Heart left ventricle (tissue), 16 donors: ENCODE data around the gene ANAPC5. TPM values are rescaled to one million over a fixed set of nuclear protein-coding genes. Genes with fewer than 3 reads are reported as not detected.

Experiments used
- ATAC-seq, 4 donors: fragments of 200-7000 bp; cut with Tn5 transposase; one replicate each; pipeline ENCODE4 v1.9.1; 2020 to 2022; ENCODE audit warnings: moderate library complexity in 4 of 4, mild to moderate bottlenecking in 3 of 4, moderate number of reproducible peaks in 1 of 4
- DNase-seq, 5 donors: peaks; one replicate each; pipeline ENCODE4 v3.0.0-alpha.2; 2020
- H3K27ac ChIP-seq, 12 donors: fragments of 200-600 bp; sonication (generic) in 4 of 12; one replicate each; pipeline versions ENCODE4 v1.5.0 to v1.8.0; 2016 to 2022; ENCODE audit warnings: mild to moderate bottlenecking in 2 of 12
- H3K27me3 ChIP-seq, 9 donors: fragments of 200-600 bp; sonication (generic) in 2 of 9; one replicate each; pipeline versions ENCODE4 v1.5.1 to v1.8.0; 2016 to 2022; ENCODE audit warnings: mild to moderate bottlenecking in 3 of 9
- H3K36me3 ChIP-seq, 9 donors: fragments of 200-600 bp; sonication (generic) in 2 of 9; one replicate each; pipeline versions ENCODE4 v1.5.0 to v1.8.0; 2018 to 2022; ENCODE audit warnings: mild to moderate bottlenecking in 2 of 9
- H3K4me1 ChIP-seq, 12 donors: fragments of 200-600 bp; sonication (generic) in 4 of 12; one replicate each; pipeline versions ENCODE4 v1.5.0 to v1.8.0; 2016 to 2022; ENCODE audit warnings: mild to moderate bottlenecking in 3 of 12
- H3K4me3 ChIP-seq, 12 donors: fragments of 200-600 bp; sonication (generic) in 4 of 12; one replicate each; pipeline versions ENCODE4 v1.5.0 to v1.8.0; 2017 to 2022; ENCODE audit warnings: mild to moderate bottlenecking in 9 of 12, moderate library complexity in 4 of 12
- H3K9me3 ChIP-seq, 12 donors: fragments of 200-600 bp; sonication (generic) in 4 of 12; one replicate each; pipeline versions ENCODE4 v1.5.0 to v1.8.0; 2016 to 2022; ENCODE audit warnings: mild to moderate bottlenecking in 1 of 12
- CTCF ChIP-seq, 12 donors: fragments of 200-600 bp; sonication (generic) in 4 of 12; IDR thresholded peaks; one replicate each; pipeline versions ENCODE4 v1.5.0 to v1.8.0; 2018 to 2022; ENCODE audit warnings: antibody characterized with exemption in 12 of 12, mild to moderate bottlenecking in 5 of 12
- POLR2A ChIP-seq, 2 donors: fragments of 450-650 bp; IDR thresholded peaks; one replicate each; pipeline ENCODE4 v1.6.1; 2017; ENCODE audit warnings: antibody characterized with exemption in 2 of 2, mild to moderate bottlenecking in 2 of 2, moderate library complexity in 2 of 2
- WGBS, 4 donors: extraction: QIAGEN DNeasy Blood & Tissue Kit in 2 of 4; methylation state at CpG; one replicate each; pipeline versions ENCODE4 v1.1.5 to v1.1.7; 2013 to 2018; 5-methylcytosine and 5-hydroxymethylcytosine counted together
- intact Hi-C, 10 donors: fragments of 100-400 bp; cut with DNase I; formaldehyde crosslinking; loops; one replicate each; pipeline versions ENCODE4 v1.11.1 to v1.14.2; 2022
- polyA plus RNA-seq, 2 donors: library from polyadenylated mRNA; stranded (reverse); fragments of 200-250 nt; gene quantifications; one replicate each; pipeline ENCODE4 v1.2.3, GENCODE V29; 2013
- total RNA-seq, 9 donors: library from RNA; depleted of rRNA in 2 of 9; stranded (reverse); fragments of >200 nt in 2 of 9; fragmentation: NEBNext Ultra II Directional in 3 of 9; extraction: Animal tissue kit (Norgen Biotek cat#: 25700) in 3 of 9; gene quantifications; one replicate each; pipeline versions ENCODE4 v1.1.0 to v1.2.4, GENCODE V29; 2016 to 2023
- donor health status: ischemic (EF 13 %, LVEDD 7.1; RV severe dilation, severe dysfunction).
- donor health status: healthy with polysubstance abuse.
- donor health status: DM: no; HTN: yes; CAD: no.
- donor health status: DM: no; HTN: no; CAD: no.
- donor health status: ischemic (EF 25% LVEDD 6.9; RV normal size, moderate dysfunction).
- donor health status: ischemic (EF 25% LVEDD 5.7; RV mildly dilated, moderate dysfunction).
- donor health status: healthy.
- donor health status: DM: yes; HTN: yes; CAD: no.
- donor health status: ischemic (EF 35%, LVEDD 5.7; RV mildly dilated, moderate dysfunction).
- donor health status: nonischemic (EF 11% LVEDD 7.7; RV severe dilation, severe dysfunction).
- donor health status: DM: yes; HTN: yes; CAD: no.
- donor health status: PGD.
- donor health status: ischemic (EF 29% LVEDD 5.4; RV normal size, mild dysfunction).
- donor health status: nonischemic (EF 23%, LVEDD 6.1; RV moderate dilation, normal function).

ANAPC5 gene
- total and polyA plus RNA-seq, 11 donors = 55.0 to 81.7 (median 59.1) TPM

GRCh38 chr12:121267822-121268221 lies 84.4 kb downstream of the ANAPC5 start:
- WGBS, 4 donors = 97 to 100% (median 97%) methylated on average over 1 of the region's 1 CpG
- H3K36me3 ChIP-seq = peaks cover 0 to 89% (median 76%) of the 10 kb centered on the region in 9 donors
- no peaks in the 10 kb centered on the region for H3K4me1 ChIP-seq
- H3K9me3 ChIP-seq = no peaks in the 10 kb centered on the region
- ATAC-seq (no peak), DNase-seq (no peak)
- no peaks in the 10 kb centered on the region for H3K27me3 ChIP-seq
- intact Hi-C loops = no loop called here
- no peak for TF ChIP-seq CTCF (IDR thresholded peaks at IDR 0.05)
- TF ChIP-seq POLR2A (IDR thresholded peaks at IDR 0.05) = no peak
- no peak overlapping the region for H3K4me3 ChIP-seq
- H3K27ac ChIP-seq = no peak overlapping the region

- DNase-seq = no peak
- no peaks in the 10 kb centered on the region for H3K4me1 ChIP-seq
- TF ChIP-seq POLR2A (IDR thresholded peaks at IDR 0.05) (no peak), CTCF (IDR thresholded peaks at IDR 0.05) (no peak)
- H3K27me3 ChIP-seq = no peaks in the 10 kb centered on the region
- H3K36me3 ChIP-seq = peaks cover 0 to 99% (median 81%) of the 10 kb centered on the region in 9 donors
- H3K9me3 ChIP-seq = no peaks in the 10 kb centered on the region
- ATAC-seq = no peak
- intact Hi-C loops = no loop called here
- no peak overlapping the region for H3K27ac ChIP-seq
- no peak overlapping the region for H3K4me3 ChIP-seq
- WGBS, 4 donors = 77 to 88% (median 86%) methylated on average over 10 of the region's 10 CpGs
Observed at GRCh38 chr12:121264951-121265515, 87.2 kb downstream of the ANAPC5 start.

GRCh38 chr12:121264135-121264534 lies 88.1 kb downstream of the ANAPC5 start:
- intact Hi-C loops = no loop called here
- DNase-seq (no peak), ATAC-seq (no peak)
- no peaks in the 10 kb centered on the region for H3K27me3 ChIP-seq
- no peak overlapping the region for H3K4me3 ChIP-seq
- 90 to 94% (median 91%) methylated on average over 8 of the region's 8 CpGs for WGBS, 4 donors
- H3K9me3 ChIP-seq = no peaks in the 10 kb centered on the region
- peaks cover 0 to 99% (median 81%) of the 10 kb centered on the region in 9 donors for H3K36me3 ChIP-seq
- TF ChIP-seq POLR2A (IDR thresholded peaks at IDR 0.05) (no peak), CTCF (IDR thresholded peaks at IDR 0.05) (no peak)
- no peak overlapping the region for H3K27ac ChIP-seq
- no peaks in the 10 kb centered on the region for H3K4me1 ChIP-seq

GRCh38 chr12:121263206-121263935 lies 88.8 kb downstream of the ANAPC5 start:
- 95 to 97% (median 96%) methylated on average over 8 to 10 of the region's 10 CpGs for WGBS, 4 donors
- Histone ChIP-seq H3K27me3 (no peaks in the 10 kb centered on the region), H3K9me3 (no peaks in the 10 kb centered on the region), H3K4me1 (no peaks in the 10 kb centered on the region), H3K27ac (no peak overlapping the region), H3K36me3 (peaks cover 0 to 97% (median 81%) of the 10 kb centered on the region in 9 donors), H3K4me3 (no peak overlapping the region)
- intact Hi-C loops = no loop called here
- DNase-seq (no peak), ATAC-seq (no peak)
- TF ChIP-seq CTCF (IDR thresholded peaks at IDR 0.05) = no peak
- TF ChIP-seq POLR2A (IDR thresholded peaks at IDR 0.05) = no peak
